Activated CD4-positive, alpha-beta T cell treated with anti-CD3 and anti-CD28 coated beads, Interleukin-2, Interleukin-6, amounts not matched to agents 100 ng/mL and 50 ng/mL, durations not matched to agents 16 hours and 8 hours (primary cell): ENCODE measurements around the gene TOR3A.
"Not testable (repeated sequence)": the region's sequence is repeated elsewhere in the genome, so short reads cannot be mapped to it uniquely, and the experiment has no call there.

Source experiments
- DNase-seq: peaks from one replicate; pipeline ENCODE4 v3.0.0-alpha.2; 2020

TOR3A gene, protein sequence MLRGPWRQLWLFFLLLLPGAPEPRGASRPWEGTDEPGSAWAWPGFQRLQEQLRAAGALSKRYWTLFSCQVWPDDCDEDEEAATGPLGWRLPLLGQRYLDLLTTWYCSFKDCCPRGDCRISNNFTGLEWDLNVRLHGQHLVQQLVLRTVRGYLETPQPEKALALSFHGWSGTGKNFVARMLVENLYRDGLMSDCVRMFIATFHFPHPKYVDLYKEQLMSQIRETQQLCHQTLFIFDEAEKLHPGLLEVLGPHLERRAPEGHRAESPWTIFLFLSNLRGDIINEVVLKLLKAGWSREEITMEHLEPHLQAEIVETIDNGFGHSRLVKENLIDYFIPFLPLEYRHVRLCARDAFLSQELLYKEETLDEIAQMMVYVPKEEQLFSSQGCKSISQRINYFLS

DNA sequence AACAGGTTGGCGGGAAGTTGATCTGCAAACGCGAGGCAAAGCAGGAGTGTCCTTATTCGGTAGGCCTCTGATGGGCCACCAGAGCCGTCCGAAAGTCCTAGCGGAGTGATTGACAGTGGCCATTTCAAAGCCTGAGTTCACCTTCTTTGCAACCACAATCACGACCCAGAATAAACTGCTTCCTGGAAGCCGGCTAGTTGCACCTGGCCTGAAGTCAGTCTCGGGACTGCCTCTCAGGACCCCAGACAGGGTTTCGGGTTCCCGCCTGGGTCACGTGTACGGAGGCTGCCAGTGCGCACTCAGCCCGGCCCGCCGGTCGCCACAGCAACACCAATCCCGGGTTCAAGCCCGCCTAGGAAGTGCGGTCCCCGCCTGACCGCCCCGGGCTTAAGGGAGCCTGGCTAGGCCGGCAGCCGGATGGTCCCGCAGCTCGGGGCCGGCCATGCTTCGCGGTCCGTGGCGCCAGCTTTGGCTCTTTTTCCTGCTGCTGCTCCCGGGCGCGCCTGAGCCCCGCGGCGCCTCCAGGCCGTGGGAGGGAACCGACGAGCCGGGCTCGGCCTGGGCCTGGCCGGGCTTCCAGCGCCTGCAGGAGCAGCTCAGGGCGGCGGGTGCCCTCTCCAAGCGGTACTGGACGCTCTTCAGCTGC lies at the start of gene TOR3A:
Gene TOR3A, plus strand, starts transcription at position 384 of the 646 bp plus-strand sequence. Its CDS starts 59 bp downstream, at position 443.
- DNase-seq: peak; percentile 95

DNA sequence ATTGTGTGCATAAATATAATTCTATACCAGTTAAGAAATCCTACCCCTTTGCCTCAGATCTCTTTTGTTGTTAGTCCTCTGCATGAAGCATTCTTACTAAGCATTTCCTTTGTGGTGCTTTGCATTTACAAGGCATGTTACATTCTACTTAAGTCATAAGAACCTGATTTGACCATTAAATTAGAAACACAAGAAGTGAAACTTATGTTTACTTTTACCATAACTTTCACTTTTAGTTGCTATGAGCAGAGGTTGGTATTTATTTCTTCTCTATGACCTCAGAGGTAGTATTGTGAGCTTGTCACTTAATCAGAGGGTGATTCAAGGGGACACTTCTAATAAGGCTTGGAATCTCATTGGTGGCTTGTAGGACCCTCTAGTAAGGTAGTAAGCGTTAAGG lies 47.1 kb upstream of the TOR3A start:
- DNase-seq: peak; percentile 79

DNA sequence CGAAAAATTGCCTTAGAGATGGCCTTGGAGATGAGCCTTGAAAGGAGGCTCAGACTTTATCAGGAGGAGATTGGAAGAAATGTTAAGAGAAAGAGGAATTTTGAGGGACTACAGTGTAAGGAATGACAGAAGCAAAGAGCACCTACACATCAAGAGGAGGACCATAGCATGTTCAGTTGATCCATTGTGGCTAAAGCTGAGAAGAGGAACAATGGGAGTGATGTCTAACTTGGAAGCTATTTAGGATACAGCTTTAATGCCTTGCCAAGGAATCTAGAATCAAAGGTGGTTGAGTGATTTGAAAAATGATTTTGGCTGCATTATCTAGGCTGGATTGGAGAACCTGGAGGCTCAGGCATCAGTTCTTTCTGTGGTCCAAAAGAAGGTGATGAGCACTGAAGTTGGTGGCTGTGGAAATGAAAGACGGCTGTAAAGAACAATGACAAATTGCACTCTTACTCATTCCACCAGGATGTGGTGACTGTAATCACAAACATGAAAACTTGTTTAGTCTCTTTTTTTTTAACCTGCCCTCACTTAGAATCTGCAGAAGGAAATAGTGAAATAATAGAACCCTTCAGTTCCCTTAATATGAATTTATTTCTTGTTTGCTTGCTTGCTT lies 44.9 kb upstream of the TOR3A start:
- DNase-seq: peak; percentile 78

DNA sequence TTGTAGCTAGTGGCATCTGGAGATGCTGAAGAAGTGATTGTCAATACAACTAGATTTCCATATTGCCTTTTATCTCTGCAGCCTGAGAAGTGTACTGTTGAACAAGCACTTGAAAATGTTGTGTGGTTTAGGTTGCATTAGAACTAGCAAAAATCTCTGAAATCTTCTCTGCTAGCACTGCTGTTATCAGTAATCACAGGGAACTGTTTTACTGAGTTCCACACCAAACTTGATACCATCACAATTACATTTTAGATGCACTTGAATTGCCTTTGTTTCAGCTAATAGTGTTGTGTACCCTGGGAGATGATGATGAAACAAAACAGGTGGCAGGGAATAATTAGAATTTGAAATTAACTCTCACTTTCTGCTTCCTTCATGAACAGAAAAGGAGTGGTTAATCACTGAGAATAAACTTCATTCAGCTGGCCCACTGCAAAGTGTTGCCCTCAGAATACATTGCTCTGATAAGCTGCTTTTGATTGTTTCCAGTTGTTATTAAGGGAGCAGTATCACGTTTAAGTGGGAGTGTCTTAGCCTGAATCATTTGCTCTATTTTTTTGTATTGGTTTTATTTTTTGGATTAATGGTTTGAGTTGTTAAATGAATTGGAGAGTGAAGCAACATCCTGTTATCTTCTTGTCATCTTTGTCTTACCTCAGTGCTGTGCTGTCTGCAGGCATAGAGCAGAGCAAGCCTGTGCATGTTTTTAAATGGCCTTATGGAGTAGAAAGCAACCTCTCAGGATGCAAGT lies 43.2 kb upstream of the TOR3A start:
- peak; percentile 41 for DNase-seq

DNA sequence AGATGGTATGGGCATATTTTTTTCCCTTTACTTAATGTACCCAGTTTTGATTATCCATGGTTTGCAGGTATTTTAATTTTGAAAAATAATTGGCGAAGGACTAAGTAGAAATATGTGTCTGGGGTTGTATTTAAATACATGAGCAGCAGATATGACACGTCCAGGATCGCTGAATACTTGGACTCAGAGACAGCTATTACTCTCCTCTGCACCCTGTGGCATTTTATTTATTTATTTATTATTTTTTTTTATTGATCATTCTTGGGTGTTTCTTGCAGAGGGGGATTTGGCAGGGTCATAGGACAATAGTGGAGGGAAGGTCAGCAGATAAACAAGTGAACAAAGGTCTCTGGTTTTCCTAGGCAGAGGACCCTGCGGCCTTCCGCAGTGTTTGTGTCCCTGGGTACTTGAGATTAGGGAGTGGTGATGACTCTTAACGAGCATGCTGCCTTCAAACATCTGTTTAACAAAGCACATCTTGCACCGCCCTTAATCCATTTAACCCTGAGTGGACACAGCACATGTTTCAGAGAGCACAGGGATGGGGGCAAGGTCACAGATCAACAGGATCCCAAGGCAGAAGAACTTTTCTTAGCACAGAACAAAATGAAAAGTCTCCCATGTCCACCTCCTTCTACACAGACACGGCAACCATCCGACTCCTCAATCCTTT lies 42.2 kb upstream of the TOR3A start:
- not testable (repeated sequence) for DNase-seq

DNA sequence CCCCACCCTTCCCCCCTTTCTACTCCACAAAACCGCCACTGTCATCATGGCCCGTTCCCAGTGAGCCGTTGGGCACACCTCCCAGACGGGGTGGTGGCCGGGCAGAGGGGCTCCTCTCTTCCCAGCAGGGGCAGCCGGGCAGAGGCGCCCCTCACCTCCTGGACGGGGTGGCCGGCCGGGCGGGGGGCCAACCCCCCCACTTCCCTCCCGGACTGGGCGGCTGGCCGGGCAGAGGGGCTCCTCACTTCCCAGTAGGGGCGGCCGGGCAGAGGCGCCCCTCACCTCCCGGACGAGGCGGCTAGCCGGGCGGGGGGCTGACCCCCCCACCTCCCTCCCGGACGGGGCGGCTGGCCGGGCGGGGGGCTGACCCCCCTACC lies 41.7 kb upstream of the TOR3A start:
- not testable (repeated sequence) for DNase-seq

DNA sequence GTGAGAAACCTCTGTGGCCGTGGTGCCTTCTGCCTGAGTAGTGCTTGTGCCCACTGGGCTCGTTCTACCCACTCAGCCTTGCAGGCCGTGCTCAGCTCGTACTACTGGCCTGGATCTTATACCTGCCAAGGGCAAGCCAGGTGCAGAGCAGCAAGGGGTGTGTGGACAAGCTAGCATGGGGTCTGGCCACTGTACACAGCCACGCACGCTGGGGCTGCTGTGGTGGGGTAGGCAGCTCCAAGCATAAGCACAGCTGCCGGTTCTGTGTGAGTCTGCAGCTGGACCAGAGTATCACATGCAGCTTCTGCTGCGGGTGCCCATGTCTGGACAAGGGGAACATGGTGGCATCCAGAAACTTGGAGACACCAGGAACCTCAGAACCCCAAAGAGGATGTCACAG lies 39.8 kb upstream of the TOR3A start:
- DNase-seq: no peak

DNA sequence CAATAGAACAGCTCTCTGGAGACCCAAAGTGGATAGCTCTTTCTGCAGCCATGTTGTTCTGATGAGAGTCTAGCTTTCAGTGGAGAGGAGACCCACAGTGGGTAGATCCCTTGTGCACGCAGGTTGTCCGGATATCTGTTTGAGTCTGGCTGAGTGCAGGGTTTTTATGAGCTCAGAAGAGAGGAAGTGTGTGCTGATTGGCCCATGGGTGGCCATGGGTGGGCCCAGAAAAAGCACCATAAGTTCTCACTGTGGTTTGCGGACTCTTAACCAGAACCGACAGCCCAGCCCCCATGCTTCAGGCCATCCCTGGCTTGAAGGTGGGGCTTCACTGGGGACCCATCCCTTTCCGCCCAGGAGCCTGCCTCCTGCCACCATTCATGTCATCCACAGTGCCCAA lies 39.2 kb upstream of the TOR3A start:
- no peak for DNase-seq

DNA sequence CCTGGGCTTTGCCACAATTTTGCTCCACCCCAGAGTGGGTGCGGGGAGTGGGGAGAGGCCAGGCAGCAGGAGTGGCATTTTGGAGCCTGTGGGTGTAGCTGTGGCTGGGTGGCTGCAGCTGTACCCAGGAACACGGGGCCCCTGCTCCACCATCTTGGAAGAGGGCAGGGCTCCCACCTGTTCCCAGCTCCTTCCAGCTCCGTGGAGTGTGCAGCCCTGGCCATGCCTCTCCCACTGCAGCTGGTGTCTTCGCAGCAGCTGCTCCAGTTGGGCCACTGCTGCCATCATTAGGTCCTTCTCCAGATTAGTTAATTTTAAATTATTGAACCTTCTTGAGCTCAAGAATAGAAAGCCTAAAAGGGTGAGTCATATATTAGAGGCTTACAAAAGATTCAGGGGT lies 38.6 kb upstream of the TOR3A start:
- DNase-seq: no peak

DNA sequence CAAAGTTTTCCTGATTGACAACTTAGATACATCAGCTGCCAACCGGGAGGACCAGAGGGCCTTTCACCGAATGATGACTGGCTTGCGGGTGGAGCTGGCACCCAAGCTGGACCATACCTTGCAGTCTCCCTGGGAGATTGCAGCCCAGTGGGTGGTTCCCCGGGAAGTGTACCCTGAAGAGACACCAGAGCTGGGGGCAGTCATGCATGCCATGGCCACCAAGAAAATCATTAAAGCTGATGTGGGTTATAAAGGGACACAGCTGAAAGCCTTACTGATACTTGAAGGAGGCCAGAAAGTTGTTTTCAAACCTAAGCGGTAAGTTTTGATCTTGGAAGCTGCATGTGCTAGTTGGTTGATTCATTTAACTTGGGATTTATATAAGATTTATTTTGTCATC lies 38.0 kb upstream of the TOR3A start:
- DNase-seq: no peak

DNA sequence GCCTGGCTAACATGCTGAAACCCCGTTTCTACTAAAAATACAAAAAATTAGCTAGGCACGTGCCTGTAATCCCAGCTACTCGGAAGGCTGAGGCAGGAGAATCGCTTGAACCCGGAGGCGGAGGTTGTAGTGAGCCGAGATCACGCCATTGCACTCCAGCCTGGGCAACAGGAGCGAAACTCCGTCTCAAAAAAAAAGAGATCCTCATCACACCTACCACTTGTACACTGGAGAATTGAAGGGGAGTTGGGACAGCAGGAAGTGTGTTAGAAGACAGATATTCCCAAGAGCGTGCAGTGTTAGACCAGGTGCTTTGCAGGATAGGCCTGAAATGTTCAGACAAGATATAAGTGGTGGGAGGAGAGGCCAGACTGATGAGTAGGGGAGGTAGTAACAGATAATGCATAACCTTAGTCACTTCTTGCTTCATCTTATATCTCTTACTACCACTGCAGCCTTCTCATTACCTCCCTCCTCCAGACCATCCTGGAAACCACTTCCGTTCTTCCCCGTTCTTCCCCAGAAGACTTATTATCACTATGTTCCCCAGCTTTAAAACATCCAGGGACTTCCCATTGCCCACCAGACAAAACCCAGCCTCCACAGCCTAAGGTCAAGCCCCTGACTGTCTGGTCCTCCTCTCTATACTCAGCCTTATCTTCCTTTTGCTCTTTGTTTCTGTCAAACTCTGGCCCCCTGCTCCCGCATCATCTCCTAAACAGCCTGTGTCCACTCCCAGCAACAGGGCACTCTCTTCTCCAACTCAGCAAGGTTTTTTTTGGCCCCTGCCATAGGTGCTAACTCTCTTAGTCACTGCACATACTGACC lies 34.8 kb upstream of the TOR3A start:
- no peak for DNase-seq

DNA sequence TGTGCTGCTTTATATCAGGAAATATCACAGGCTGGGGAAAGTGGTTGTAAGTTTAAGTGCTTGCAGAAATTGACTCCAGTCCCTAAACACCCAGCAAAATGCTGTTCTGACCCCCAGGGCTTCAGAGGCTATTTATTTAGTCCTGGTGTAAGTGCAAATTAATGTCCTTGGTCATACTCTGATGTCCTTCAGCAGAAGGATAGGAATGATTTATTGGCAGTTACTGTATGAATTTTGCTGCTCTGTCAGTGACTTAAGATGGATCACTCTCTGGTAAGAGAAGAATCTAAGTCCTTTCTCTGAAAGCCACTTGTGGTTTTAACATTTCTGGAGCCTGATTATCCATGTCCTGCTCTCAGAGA lies 34.3 kb upstream of the TOR3A start:
- no peak for DNase-seq

DNA sequence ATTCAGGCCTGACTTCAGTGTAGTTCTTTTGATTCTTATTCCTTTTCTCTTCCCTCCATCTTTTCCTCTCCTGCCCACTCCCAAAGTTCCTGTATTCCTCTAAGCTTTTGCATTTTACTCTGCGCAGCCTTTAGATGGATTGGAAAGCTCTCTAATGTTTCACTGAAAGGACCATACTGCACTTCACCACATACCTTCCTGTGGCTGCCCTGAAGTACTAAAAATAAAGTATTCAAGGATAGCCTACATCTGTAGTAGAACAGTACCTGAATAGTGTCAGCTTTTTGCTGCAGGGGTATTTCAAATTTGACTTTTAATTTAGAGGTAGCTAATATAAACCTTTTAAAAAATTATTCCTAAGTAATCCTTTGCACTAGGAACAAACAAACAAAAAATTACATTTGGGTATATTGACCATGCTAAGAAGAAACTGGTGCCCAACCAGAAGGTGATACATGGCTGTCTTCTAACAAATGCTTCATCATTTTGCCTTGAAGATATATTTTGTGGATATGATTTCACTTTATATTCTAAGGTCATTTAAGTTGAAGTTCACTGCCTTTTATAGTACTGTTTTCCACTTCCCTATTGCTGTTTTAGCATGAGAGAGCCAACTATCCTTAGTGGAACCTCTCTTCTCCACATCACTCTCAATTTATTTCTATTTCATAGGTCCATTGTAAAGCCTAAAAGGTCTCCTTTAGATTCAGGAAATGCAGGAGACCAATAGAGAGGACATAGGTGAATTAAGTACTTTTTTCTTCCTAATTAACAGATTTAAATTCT lies 33.3 kb upstream of the TOR3A start:
- DNase-seq: no peak

DNA sequence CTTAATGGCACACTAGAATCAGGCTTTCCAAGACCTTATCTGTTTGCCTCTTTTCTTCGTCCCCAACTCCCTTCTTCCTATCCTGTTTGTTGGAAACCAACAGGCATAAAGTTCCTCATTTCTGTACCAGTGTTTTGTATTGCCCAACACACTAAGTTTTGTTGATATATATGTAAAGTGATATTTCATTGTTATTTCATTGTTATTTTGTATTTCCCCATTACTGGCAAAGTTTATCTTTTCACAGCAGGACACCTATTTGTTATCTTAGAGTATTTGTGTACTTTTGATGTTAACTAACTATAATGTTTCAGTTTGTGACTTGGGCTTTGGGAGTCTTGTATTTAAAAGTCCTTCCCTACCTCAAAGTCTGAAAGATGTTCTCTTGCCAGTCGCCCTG lies 29.1 kb upstream of the TOR3A start:
- no peak for DNase-seq

DNA sequence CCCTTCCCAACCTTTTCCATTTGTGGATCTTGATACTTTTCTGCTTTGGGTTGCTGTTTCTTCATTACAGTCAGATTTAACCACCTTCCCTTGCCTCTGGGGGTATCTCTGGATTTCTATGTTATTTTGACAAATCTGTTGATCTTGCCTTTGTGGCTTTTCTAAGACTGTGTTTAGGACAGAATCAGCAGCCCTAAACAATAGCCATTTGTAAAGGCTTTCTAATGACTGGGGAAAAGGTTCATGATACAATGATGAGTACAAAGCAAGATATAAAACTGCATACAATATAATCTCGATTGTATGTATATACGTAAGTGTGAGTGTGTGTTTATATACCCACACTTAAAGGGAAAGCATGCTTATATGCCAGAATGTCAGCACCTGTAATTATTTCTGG lies 28.4 kb upstream of the TOR3A start:
- DNase-seq: no peak

DNA sequence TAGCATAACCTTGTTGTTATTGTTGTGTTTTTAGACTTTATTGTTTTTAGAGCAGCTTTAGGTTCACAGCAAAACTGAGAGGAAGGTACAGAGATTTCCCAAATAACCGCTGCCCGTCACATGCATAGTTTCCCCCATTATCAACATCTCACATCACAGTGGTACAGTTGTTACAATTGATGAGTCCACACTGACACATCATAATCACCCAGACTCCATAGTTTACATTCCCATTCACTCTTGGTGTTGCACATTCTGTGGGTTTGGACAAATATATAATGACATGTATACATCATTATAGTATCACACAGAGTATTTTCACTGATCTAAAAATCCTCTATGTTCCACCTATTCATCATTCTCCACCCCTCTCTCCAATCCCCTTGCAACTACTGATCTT lies 25.9 kb upstream of the TOR3A start:
- no peak for DNase-seq

DNA sequence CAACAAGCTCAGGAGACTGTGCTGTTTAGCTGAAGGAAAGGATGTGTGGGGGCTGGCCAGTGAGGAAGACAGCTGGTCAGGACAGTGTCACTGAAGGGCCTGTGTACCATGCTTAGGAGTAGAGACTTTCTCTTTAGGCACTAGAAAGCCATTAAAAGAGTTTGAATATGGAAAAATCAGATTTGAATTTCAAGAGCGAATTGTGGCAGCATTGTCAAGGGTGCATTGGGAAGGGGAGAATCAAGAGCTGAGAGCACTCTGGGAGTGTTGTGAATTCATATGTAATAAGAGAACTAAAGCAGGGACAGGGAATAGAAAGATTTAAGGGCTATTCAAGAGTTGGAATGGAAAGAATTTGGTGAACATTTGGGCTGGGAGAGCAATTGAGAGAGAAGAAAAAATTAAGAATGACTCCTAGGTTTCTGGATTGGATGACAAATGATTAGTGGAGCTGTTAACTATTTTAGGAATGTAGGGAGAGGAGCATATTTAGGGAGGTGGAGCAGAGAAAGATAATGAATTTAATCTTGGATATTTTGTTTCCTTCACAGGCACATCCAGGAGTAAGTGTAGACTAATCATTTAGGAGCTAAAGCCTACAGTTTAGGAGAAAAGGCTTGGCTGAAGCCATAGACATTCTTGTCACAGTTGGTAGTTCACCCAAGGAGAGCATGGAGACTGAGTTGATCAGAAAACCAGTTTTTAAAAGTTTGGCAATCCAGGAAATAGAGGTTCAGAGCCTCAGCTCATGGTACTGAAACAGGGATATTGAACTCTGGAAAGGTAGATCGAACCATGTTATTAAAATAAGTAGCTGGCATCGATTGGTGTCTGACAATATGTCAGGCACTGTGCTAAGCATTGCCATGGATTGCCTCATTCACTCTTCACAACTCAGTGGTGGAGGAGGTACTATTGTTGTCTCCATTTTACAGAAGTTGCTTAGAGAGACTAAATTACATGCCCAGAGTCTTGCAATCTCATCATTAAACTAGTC lies 23.1 kb upstream of the TOR3A start:
- DNase-seq: no peak

DNA sequence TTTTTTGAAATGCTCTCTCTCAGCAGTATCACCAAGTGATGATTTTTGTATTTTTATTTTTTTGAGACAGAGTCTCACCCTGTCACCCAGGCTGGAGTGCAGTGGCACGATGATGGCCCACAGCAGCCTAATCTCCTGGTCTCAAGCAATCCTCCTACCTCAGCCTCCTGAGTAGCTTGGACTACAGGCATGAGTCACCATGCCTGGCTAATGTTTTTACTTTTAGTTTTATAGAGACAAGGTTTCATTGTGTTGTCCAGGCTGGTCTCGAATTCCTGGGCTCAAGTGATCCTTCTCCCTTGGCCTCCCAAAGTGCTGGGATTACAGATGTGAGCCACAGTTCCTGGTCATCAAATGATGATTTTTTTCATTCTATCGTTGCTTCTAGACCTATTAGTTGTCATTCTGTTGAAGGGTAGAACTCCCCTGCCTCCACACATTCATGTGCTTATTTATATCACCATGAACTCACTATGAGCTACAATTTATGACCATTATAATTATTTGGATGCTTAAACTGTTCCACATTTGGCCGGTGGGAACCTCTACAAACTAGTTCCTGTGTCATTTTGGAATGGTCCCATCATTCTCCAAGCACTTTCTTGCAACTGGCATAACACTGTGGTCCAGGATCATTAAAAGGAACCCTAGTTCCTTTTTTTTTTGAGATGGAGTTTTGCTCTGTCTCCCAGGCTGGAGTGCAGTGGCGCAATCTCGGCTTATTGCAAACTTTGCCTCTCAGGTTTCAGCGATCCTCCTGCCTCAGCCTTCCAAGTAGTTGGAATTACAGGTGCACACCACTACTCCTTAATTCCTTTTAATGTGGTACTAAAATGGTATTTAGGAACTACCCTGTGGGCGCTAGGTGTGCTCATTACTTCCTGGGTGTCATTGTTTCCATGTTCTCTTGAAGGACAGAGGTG lies 20.2 kb upstream of the TOR3A start:
- no peak for DNase-seq

DNA sequence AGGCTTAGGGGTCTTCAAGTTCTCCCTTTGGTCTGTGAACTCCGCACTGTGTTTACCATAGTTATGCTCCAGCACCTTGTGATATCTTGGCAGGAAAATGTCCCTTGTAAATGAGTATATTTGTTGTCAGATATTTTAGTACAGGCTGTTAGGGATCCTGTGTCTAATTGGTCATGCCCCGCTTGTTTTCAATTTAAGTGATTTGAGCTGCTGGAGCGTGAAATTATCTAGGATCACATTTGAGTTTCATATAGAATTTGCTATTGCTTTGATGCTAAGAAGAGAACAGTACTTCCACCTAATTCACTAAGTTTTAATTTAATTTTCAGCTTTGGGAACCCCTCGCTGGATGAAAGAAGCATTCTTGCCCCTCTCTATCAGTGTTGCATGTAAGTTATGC lies 15.4 kb upstream of the TOR3A start:
- DNase-seq: no peak
